Nephron (organoid): Measurements from ENCODE around the gene SCN7A.

Experiments
- H3K27ac Mint-ChIP-seq, 3 experiments: 2 replicates each; pipeline ENCODE4 v1.8.0; 2020; ENCODE audit warnings: mixed read lengths in 3 of 3, mild to moderate bottlenecking in 2 of 3, moderate library complexity in 1 of 3
- H3K27me3 Mint-ChIP-seq: 2 replicates; pipeline ENCODE4 v1.8.0; 2021; ENCODE audit warnings: low read depth, mild to moderate bottlenecking, moderate library complexity, mixed read lengths
- H3K36me3 Mint-ChIP-seq: 2 replicates; pipeline ENCODE4 v1.8.0; 2020; ENCODE audit warnings: low read depth, mixed read lengths
- H3K4me1 Mint-ChIP-seq: 2 replicates; pipeline ENCODE4 v1.8.0; 2020; ENCODE audit warnings: mixed read lengths
- H3K4me3 Mint-ChIP-seq, 3 experiments: 2 replicates each; pipeline ENCODE4 v1.8.0; 2020; ENCODE audit warnings: mild to moderate bottlenecking in 3 of 3, mixed read lengths in 3 of 3, moderate library complexity in 2 of 3
- H3K9me3 Mint-ChIP-seq: 2 replicates; pipeline ENCODE4 v1.8.0; 2020; ENCODE audit warnings: mixed read lengths
- TF ChIP-seq, protein P1 (sequence below), 3 experiments: fragments of 200-600 bp; sonication (generic); IDR thresholded peaks; one replicate each; pipeline ENCODE4 v1.5.0; 2021; ENCODE audit warnings: antibody characterized with exemption in 3 of 3; ENCODE audit not compliant: unreplicated experiment in 3 of 3

SCN7A gene

DNA sequence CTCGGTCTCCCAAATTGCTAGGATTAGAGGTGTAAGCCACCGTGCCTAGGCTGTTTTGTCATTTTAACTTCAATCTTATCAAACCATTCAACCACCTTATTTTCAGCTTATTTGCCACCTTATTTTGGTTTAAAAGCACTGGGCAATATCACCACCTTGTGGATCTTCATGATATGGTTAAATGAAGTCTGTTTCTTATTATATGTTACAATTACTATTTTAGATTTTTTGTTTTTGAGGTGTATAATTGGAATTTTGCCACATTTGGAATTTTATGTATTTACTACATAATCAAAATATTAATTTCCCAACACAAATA lies 74.5 kb downstream of the SCN7A start:
- TF ChIP-seq, protein P1, sequence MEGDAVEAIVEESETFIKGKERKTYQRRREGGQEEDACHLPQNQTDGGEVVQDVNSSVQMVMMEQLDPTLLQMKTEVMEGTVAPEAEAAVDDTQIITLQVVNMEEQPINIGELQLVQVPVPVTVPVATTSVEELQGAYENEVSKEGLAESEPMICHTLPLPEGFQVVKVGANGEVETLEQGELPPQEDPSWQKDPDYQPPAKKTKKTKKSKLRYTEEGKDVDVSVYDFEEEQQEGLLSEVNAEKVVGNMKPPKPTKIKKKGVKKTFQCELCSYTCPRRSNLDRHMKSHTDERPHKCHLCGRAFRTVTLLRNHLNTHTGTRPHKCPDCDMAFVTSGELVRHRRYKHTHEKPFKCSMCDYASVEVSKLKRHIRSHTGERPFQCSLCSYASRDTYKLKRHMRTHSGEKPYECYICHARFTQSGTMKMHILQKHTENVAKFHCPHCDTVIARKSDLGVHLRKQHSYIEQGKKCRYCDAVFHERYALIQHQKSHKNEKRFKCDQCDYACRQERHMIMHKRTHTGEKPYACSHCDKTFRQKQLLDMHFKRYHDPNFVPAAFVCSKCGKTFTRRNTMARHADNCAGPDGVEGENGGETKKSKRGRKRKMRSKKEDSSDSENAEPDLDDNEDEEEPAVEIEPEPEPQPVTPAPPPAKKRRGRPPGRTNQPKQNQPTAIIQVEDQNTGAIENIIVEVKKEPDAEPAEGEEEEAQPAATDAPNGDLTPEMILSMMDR (IDR thresholded peaks at IDR 0.05; ENCODE audit: unreplicated experiment in 3 of 3), result peak; percentile 38 to 59 (median 54)
- no peaks in the 10 kb centered on the region for H3K4me1 Mint-ChIP-seq
- no peak overlapping the region for H3K27ac Mint-ChIP-seq
- no peaks in the 10 kb centered on the region for H3K36me3 Mint-ChIP-seq
- H3K9me3 Mint-ChIP-seq, result no peaks in the 10 kb centered on the region
- no peaks in the 10 kb centered on the region for H3K27me3 Mint-ChIP-seq
- H3K4me3 Mint-ChIP-seq, result no peak overlapping the region

DNA sequence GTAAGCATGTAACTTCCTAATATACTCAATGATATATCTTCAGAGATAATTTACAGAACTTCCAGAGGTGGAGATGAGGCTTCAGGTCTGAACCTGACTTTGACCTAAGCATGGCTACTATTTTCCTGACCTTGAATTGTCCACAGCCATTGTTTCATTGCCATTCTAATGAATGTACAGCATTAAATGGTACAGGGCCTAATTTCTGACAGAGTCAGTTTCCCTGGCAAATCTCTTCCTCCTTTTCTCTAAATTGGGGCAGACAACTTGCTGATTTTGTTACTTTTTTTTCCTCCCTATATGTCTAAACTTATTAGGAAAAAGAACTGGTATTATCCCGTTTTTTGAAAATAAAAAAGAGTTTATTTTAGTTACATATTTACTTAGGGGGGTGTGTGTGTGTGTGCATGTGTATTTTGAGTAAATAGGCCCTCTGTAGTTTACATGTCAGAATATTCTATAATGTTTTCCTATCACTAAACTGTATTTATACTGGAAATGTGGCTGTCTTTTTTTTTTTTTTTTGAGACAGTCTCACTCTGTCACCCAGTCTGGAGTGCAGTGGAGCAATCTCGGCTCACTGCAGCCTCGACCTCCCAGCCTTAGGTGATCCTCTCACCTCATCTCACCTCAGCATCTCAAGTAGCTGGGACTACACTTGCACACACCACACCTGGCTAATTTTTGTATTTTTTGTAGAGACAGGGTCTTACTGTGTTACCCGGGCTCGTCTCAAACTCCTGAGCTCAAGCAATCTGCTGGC lies 75.0 kb downstream of the SCN7A start:
- Mint-ChIP-seq H3K27me3 (no peaks in the 10 kb centered on the region), H3K36me3 (no peaks in the 10 kb centered on the region), H3K9me3 (no peaks in the 10 kb centered on the region), H3K27ac (no peak overlapping the region), H3K4me3 (no peak overlapping the region), H3K4me1 (no peaks in the 10 kb centered on the region)
- TF ChIP-seq, protein P1 (IDR thresholded peaks at IDR 0.05; ENCODE audit: unreplicated experiment in 3 of 3), result no peak

DNA sequence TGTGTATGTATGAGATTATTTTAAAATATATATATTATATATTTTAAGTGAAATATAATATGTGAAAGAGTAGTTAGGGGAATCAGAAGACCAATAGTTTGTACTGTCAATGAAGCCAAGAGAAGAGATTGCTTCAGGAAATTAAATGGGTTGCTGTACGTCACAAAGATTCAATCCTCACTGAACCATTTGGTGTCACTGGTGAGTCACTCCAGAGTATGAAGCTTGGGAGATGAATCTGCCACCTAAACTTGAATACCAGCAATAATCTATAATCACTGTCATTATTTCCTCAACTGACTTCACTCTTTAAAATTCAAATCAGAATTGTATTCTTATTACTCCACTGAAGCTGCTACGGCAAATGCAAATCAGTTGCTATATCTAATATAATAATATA lies 76.4 kb downstream of the SCN7A start:
- TF ChIP-seq, protein P1 (IDR thresholded peaks at IDR 0.05; ENCODE audit: unreplicated experiment in 3 of 3), result peak in 1 of 3 experiments; percentile 32
- Mint-ChIP-seq H3K36me3 (no peaks in the 10 kb centered on the region), H3K4me1 (no peaks in the 10 kb centered on the region), H3K27me3 (no peaks in the 10 kb centered on the region), H3K9me3 (no peaks in the 10 kb centered on the region), H3K4me3 (no peak overlapping the region), H3K27ac (no peak overlapping the region)

DNA sequence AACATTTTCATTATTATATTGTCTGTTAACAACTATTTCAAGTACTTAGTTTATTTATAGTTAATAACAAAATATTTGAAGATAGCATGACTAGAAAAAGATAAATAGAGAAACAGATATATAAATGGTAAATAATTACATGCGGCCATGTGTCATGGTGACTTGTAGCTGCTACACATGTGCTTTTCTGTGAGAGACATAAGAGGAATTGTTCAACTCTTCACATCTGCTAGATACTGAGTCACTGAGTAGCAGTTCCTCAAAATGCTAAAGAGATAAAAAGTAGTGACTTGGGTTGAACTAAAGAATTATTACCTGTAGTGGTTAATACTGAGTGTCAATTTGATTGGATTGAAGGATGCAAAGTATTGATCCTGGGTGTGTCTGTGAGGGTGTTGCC lies 80.8 kb downstream of the SCN7A start:
- H3K9me3 Mint-ChIP-seq, result no peaks in the 10 kb centered on the region
- no peak overlapping the region for H3K27ac Mint-ChIP-seq
- TF ChIP-seq, protein P1 (IDR thresholded peaks at IDR 0.05; ENCODE audit: unreplicated experiment in 3 of 3), result no peak
- H3K4me3 Mint-ChIP-seq, result no peak overlapping the region
- H3K27me3 Mint-ChIP-seq, result no peaks in the 10 kb centered on the region
- H3K4me1 Mint-ChIP-seq, result peaks cover 10% of the 10 kb centered on the region
- no peaks in the 10 kb centered on the region for H3K36me3 Mint-ChIP-seq

DNA sequence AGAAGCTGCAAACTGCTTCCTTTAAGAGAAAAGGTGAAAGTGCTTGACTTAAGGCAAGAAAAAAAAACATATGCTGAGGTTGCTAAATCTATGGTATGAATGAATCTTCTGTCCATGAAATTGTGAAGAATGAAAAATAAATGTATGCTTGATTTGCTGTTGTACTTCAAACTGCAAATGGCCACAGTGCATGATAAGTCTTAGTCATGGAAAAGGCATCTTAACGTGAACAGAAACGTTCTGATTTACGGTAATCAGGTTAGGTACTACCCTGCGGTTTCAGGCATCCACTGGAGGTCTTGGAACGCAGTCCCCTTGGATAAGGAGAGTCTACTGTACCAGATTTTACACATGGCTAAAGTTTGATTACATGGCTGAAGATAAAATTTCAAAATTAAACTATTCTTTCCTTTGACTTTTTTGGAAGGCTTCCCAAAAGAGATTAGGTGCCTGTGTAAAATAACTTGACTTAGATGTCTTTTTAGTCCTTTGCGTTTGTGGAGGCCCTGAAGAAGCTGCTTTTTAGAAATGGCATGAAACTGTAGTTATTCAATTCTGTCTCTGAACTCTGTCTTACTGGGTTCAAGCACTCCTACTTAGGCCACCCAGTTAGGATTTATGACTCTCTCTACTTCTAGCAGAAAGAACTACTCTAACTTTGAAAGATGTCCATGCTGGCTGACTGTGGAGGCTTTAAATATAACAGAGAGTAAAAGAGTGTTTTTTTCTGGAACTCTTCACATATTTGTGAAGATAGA lies 82.4 kb downstream of the SCN7A start:
- H3K27me3 Mint-ChIP-seq, result no peaks in the 10 kb centered on the region

More for the DNA sequence above, 82.4 kb downstream of the SCN7A start:
- Mint-ChIP-seq H3K9me3 (no peaks in the 10 kb centered on the region), H3K36me3 (no peaks in the 10 kb centered on the region), H3K27ac (peak overlapping the region; percentile 74 to 90 (median 87)), H3K4me3 (peak overlapping the region in 1 of 3 experiments; percentile 23), H3K4me1 (peaks cover 10% of the 10 kb centered on the region)
- TF ChIP-seq, protein P1 (IDR thresholded peaks at IDR 0.05; ENCODE audit: unreplicated experiment in 3 of 3), result no peak
